ENCODE results near the gene FPGS. TPM values are rescaled to one million over a fixed set of nuclear protein-coding genes. Genes with fewer than 3 reads are reported as not detected.
A peak's percentile ranks its signal among the peaks of the same experiment; 100 is the strongest.

Gene FPGS
- total and polyA plus RNA-seq, 8 donors: 27.0 to 85.3 (median 38.9) TPM

GRCh38 chr9:127854960-127855359 is 52.3 kb downstream of the FPGS start:
- H3K4me3 ChIP-seq: peak overlapping the region in 1 of 4 donors; percentile 39

GRCh38 chr9:127855522-127855921 is 52.8 kb downstream of the FPGS start:
- Histone ChIP-seq H3K4me1 (peaks cover 0 to 10% (median 0%) of the 10 kb centered on the region in 3 donors), H3K27me3 (no peaks in the 10 kb centered on the region), H3K9me3 (no peaks in the 10 kb centered on the region), H3K4me3 (no peak overlapping the region), H3K27ac (no peak overlapping the region), H3K36me3 (no peaks in the 10 kb centered on the region)
- no peak for TF ChIP-seq CTCF (IDR thresholded peaks at IDR 0.05)
- no peak for ATAC-seq
- intact Hi-C loops (cut with DNase I): no loop called here
- 88 to 91% methylated on average over 5 of the region's 5 CpGs for WGBS, 2 donors
- peak in 1 of 6 donors; percentile 10 for DNase-seq
- no peak for FAIRE-seq

More at GRCh38 chr9:127854960-127855359, 52.3 kb downstream of the FPGS start:
- Histone ChIP-seq H3K9me3 (no peaks in the 10 kb centered on the region), H3K36me3 (no peaks in the 10 kb centered on the region), H3K4me1 (peaks cover 0 to 10% (median 0%) of the 10 kb centered on the region in 3 donors), H3K27me3 (no peaks in the 10 kb centered on the region), H3K27ac (peak overlapping the region in 2 of 4 donors; percentile 29 to 46)
- FAIRE-seq: no peak
- peak in 1 of 6 donors; percentile 9 for DNase-seq
- intact Hi-C loops (cut with DNase I): no loop called here
- no peak for ATAC-seq
- 73 to 74% methylated on average over 11 of the region's 11 CpGs for WGBS, 2 donors
- TF ChIP-seq CTCF (IDR thresholded peaks at IDR 0.05): no peak

- no peak for FAIRE-seq
- WGBS, 2 donors: 68 to 75% methylated on average over 11 of the region's 11 CpGs
Observed at GRCh38 chr9:127856094-127856728, 53.5 kb downstream of the FPGS start.

GRCh38 chr9:127856729-127857116 is 54.0 kb downstream of the FPGS start:
- Histone ChIP-seq H3K36me3 (no peaks in the 10 kb centered on the region), H3K27me3 (no peaks in the 10 kb centered on the region), H3K9me3 (no peaks in the 10 kb centered on the region), H3K4me3 (no peak overlapping the region), H3K27ac (no peak overlapping the region), H3K4me1 (peaks cover 0 to 10% (median 0%) of the 10 kb centered on the region in 3 donors)
- ATAC-seq (no peak), FAIRE-seq (no peak), DNase-seq (no peak)
- WGBS, 2 donors: 84 to 86% methylated on average over 8 of the region's 8 CpGs
- intact Hi-C loops (cut with DNase I): no loop called here
- TF ChIP-seq CTCF (IDR thresholded peaks at IDR 0.05): no peak

More at GRCh38 chr9:127856094-127856728, 53.5 kb downstream of the FPGS start:
- DNase-seq: no peak
- TF ChIP-seq CTCF (IDR thresholded peaks at IDR 0.05): no peak
- Histone ChIP-seq H3K9me3 (no peaks in the 10 kb centered on the region), H3K4me1 (peaks cover 0 to 10% (median 0%) of the 10 kb centered on the region in 3 donors), H3K4me3 (no peak overlapping the region), H3K27ac (no peak overlapping the region), H3K36me3 (no peaks in the 10 kb centered on the region), H3K27me3 (no peaks in the 10 kb centered on the region)
- intact Hi-C loops (cut with DNase I): no loop called here
- no peak for ATAC-seq

GRCh38 chr9:127857278-127857677 is 54.6 kb downstream of the FPGS start:
- Histone ChIP-seq H3K9me3 (no peaks in the 10 kb centered on the region), H3K36me3 (no peaks in the 10 kb centered on the region), H3K27me3 (no peaks in the 10 kb centered on the region), H3K27ac (peak overlapping the region in 1 of 4 donors; percentile 29), H3K4me3 (no peak overlapping the region), H3K4me1 (peaks cover 0 to 10% (median 0%) of the 10 kb centered on the region in 3 donors)
- no peak for TF ChIP-seq CTCF (IDR thresholded peaks at IDR 0.05)
- 44 to 77% methylated on average over 4 of the region's 4 CpGs for WGBS, 2 donors
- no peak for FAIRE-seq
- intact Hi-C loops (cut with DNase I): no loop called here
- ATAC-seq: no peak
- peak in 1 of 6 donors; percentile 13 for DNase-seq
